Nephron (organoid): ENCODE results near the gene DEPDC1.
A peak's percentile ranks its signal among the peaks of the same experiment; 100 is the strongest.

Source experiments
- H3K27ac Mint-ChIP-seq, 3 experiments: 2 replicates each; pipeline ENCODE4 v1.8.0; 2020; ENCODE audit warnings: mixed read lengths in 3 of 3, mild to moderate bottlenecking in 2 of 3, moderate library complexity in 1 of 3
- H3K27me3 Mint-ChIP-seq: 2 replicates; pipeline ENCODE4 v1.8.0; 2021; ENCODE audit warnings: low read depth, mild to moderate bottlenecking, moderate library complexity, mixed read lengths
- H3K36me3 Mint-ChIP-seq: 2 replicates; pipeline ENCODE4 v1.8.0; 2020; ENCODE audit warnings: low read depth, mixed read lengths
- H3K4me1 Mint-ChIP-seq: 2 replicates; pipeline ENCODE4 v1.8.0; 2020; ENCODE audit warnings: mixed read lengths
- H3K4me3 Mint-ChIP-seq, 3 experiments: 2 replicates each; pipeline ENCODE4 v1.8.0; 2020; ENCODE audit warnings: mild to moderate bottlenecking in 3 of 3, mixed read lengths in 3 of 3, moderate library complexity in 2 of 3
- H3K9me3 Mint-ChIP-seq: 2 replicates; pipeline ENCODE4 v1.8.0; 2020; ENCODE audit warnings: mixed read lengths
- TF ChIP-seq, protein P1 (sequence below), 3 experiments: fragments of 200-600 bp; sonication (generic); IDR thresholded peaks; one replicate each; pipeline ENCODE4 v1.5.0; 2021; ENCODE audit warnings: antibody characterized with exemption in 3 of 3; ENCODE audit not compliant: unreplicated experiment in 3 of 3

The DEPDC1 gene

DNA sequence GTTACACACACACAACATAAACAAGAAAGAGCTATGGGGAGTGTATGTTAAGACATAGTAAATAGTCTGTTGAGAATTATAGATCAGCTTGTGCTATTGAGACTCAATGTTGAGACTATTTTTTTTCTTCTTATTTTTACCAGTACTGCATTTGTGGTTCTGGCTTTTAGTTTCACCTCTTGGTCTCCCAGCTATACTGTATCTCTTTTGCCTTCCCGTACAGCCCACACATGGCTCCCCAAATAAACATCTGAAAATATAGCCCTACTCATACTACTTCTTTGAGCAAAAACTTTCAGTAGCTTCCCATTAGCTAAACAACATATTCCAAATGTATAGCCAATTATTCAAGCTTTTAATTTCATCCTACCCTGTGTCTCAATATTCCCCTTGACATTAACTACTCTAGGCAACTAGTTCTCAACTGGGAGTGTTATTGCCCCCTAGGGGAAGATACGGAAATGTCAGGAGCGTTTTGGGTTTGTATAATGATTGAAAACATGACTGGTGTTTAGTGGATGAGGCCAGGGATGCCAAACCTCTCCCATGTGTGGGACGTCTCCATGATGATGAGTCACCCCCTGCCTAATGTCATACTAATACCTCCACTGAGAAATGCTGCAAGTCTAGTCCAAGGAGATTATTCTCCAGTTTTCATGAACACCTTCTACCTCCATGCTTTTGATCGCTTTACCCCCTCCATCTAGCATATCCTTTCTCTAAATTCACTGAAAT lies 53.9 kb downstream of the DEPDC1 start:
- Mint-ChIP-seq H3K4me3 (no peak overlapping the region), H3K4me1 (no peaks in the 10 kb centered on the region), H3K27ac (no peak overlapping the region), H3K27me3 (no peaks in the 10 kb centered on the region), H3K9me3 (no peaks in the 10 kb centered on the region), H3K36me3 (no peaks in the 10 kb centered on the region)
- TF ChIP-seq, protein P1, sequence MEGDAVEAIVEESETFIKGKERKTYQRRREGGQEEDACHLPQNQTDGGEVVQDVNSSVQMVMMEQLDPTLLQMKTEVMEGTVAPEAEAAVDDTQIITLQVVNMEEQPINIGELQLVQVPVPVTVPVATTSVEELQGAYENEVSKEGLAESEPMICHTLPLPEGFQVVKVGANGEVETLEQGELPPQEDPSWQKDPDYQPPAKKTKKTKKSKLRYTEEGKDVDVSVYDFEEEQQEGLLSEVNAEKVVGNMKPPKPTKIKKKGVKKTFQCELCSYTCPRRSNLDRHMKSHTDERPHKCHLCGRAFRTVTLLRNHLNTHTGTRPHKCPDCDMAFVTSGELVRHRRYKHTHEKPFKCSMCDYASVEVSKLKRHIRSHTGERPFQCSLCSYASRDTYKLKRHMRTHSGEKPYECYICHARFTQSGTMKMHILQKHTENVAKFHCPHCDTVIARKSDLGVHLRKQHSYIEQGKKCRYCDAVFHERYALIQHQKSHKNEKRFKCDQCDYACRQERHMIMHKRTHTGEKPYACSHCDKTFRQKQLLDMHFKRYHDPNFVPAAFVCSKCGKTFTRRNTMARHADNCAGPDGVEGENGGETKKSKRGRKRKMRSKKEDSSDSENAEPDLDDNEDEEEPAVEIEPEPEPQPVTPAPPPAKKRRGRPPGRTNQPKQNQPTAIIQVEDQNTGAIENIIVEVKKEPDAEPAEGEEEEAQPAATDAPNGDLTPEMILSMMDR (IDR thresholded peaks at IDR 0.05; ENCODE audit: unreplicated experiment in 3 of 3) = peak; percentile 40 to 48 (median 45)

DNA sequence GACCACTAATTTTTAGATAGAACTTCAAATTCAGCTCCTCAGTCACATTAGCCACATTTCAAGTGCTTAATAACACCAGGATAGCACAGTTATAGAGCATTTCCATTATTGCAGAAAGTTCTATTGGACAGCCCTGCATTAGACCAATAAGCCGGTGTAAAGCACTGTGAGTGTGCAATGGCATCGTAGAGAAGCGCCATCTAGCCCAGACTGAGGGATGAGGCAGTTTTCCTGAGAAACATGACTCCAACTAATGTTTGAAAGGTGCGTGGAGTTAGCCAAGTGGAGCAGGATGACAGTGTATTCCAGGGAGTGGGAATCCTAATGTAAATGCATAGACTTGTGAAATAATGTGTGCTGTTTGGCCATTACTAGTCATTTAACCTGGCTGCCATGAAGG lies 54.9 kb downstream of the DEPDC1 start:
- no peaks in the 10 kb centered on the region for H3K36me3 Mint-ChIP-seq
- no peak overlapping the region for H3K27ac Mint-ChIP-seq
- H3K4me3 Mint-ChIP-seq = no peak overlapping the region
- H3K4me1 Mint-ChIP-seq = no peaks in the 10 kb centered on the region
- no peaks in the 10 kb centered on the region for H3K27me3 Mint-ChIP-seq
- H3K9me3 Mint-ChIP-seq = no peaks in the 10 kb centered on the region
- TF ChIP-seq, protein P1 (IDR thresholded peaks at IDR 0.05; ENCODE audit: unreplicated experiment in 3 of 3) = no peak

DNA sequence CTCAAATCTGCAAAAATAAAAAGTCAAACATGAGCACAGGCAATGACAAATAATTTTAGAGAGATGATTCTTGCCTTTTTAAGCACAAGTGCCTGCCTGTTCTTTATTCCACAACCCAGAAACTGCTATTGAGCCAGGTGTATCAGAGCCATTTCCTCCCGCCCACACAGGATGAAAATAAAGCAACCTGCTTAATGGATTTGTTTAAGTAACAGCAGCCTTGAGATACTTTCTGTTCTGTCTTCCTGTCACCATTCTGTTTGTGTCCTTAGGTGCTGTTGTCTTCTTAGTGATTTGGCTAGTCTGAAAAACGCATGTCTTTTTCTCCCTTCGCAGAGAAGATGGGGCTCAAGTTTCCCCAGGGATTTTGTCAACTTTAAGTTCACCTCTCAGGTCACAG lies 58.6 kb downstream of the DEPDC1 start:
- Mint-ChIP-seq H3K27me3 (no peaks in the 10 kb centered on the region), H3K27ac (no peak overlapping the region), H3K4me1 (no peaks in the 10 kb centered on the region), H3K36me3 (no peaks in the 10 kb centered on the region), H3K4me3 (no peak overlapping the region), H3K9me3 (no peaks in the 10 kb centered on the region)
- TF ChIP-seq, protein P1 (IDR thresholded peaks at IDR 0.05; ENCODE audit: unreplicated experiment in 3 of 3) = no peak

DNA sequence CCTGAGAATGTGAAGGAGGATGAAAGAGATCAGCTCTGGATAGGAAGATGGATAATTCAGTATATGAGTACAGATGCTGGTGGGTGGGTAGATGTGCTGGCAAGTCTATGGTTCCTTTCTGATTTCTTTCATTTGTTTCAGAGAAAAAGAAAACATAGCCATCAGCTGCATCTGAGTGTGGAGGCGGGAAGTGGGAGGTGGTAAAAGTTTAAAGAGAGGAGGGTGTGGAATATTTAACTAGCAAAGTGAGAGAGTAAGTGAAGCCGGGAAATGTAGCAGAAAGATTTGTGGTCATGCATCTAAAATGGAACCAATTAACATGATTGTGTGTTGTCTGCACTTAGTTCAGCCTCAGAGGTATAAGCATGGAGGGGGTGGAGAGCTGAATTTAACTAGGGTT lies 63.5 kb downstream of the DEPDC1 start:
- Mint-ChIP-seq H3K36me3 (no peaks in the 10 kb centered on the region), H3K27me3 (no peaks in the 10 kb centered on the region), H3K4me1 (no peaks in the 10 kb centered on the region), H3K27ac (no peak overlapping the region), H3K9me3 (no peaks in the 10 kb centered on the region), H3K4me3 (no peak overlapping the region)
- TF ChIP-seq, protein P1 (IDR thresholded peaks at IDR 0.05; ENCODE audit: unreplicated experiment in 3 of 3) = no peak

DNA sequence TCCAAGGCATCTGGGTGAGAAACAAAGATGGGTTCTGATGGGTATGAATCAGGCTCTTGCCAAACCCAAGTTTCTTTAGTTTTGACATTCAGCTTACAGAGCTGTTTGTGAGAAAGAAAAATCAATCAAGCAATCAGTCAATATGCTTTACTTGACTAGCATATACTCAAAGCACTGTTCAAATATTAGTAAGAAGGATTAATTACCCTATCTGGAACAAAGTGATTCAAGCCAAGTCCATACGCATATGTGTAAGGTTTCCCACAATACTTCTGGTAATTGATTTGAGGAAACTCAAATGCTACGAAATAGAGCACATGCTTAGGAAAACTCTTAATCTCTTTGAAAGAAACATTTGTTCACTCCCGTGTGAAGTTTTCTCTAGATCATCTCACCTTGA lies 65.8 kb downstream of the DEPDC1 start:
- Mint-ChIP-seq H3K4me3 (no peak overlapping the region), H3K36me3 (no peaks in the 10 kb centered on the region), H3K27me3 (no peaks in the 10 kb centered on the region), H3K9me3 (no peaks in the 10 kb centered on the region), H3K27ac (no peak overlapping the region), H3K4me1 (no peaks in the 10 kb centered on the region)
- TF ChIP-seq, protein P1 (IDR thresholded peaks at IDR 0.05; ENCODE audit: unreplicated experiment in 3 of 3) = no peak

DNA sequence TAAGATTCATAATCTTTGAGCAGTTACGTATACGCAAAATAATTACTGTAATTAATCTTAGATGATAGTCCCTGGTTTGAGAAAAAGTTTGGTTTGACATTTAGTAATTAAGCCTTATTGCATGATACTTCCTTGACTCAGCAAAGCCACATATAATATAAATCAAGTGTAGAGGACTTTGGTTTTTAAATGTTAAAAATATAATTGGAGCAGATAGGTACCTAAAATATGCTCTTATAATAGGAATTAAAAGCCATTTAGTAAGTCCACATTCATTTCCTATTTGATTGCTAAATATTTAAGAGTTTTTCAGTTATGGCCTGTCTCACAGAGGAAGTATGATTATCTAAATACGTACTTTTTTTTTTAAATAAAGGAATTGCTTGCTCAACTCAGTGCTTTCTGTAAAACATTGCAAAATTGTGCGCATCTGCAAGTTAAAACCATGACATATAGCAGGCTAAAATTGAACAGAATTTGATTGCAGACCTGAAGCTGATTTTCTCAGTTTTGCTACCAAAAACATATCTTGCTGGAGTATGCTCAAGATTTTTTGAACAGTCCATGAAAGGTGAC lies 67.6 kb downstream of the DEPDC1 start:
- H3K27me3 Mint-ChIP-seq = no peaks in the 10 kb centered on the region
- H3K36me3 Mint-ChIP-seq = no peaks in the 10 kb centered on the region
- H3K4me1 Mint-ChIP-seq = no peaks in the 10 kb centered on the region
- H3K4me3 Mint-ChIP-seq = no peak overlapping the region
- TF ChIP-seq, protein P1 (IDR thresholded peaks at IDR 0.05; ENCODE audit: unreplicated experiment in 3 of 3) = no peak
- H3K9me3 Mint-ChIP-seq = no peaks in the 10 kb centered on the region
- no peak overlapping the region for H3K27ac Mint-ChIP-seq
